Inferior parietal cortex (tissue), 1 donor: ENCODE data around the gene DTHD1.

ENCODE experiments used
- DNase-seq: peaks from one replicate; pipeline ENCODE4 v3.0.0-alpha.2; 2016; ENCODE audit errors: extremely low spot score

The DTHD1 gene

GRCh38 chr4:36313703-36314102, 32.3 kb downstream of the DTHD1 start:
- DNase-seq = no peak

GRCh38 chr4:36316607-36317006, 35.2 kb downstream of the DTHD1 start:
- no peak for DNase-seq

GRCh38 chr4:36317721-36318120, 36.3 kb downstream of the DTHD1 start:
- DNase-seq = no peak

- no peak for DNase-seq
These were observed 38.9 kb downstream of the DTHD1 start for GRCh38 chr4:36320117-36320896.

- DNase-seq = no peak
These were observed 39.8 kb downstream of the DTHD1 start for GRCh38 chr4:36321176-36321575.

- DNase-seq = no peak
These were observed 41.5 kb downstream of the DTHD1 start for GRCh38 chr4:36322921-36323354.

GRCh38 chr4:36323816-36324419, 42.5 kb downstream of the DTHD1 start:
- no peak for DNase-seq

- no peak for DNase-seq
These were observed 43.4 kb downstream of the DTHD1 start for GRCh38 chr4:36324808-36325207.

GRCh38 chr4:36325499-36325898, 44.1 kb downstream of the DTHD1 start:
- no peak for DNase-seq

GRCh38 chr4:36325926-36326325, 44.5 kb downstream of the DTHD1 start:
- no peak for DNase-seq

- DNase-seq = no peak
These were observed 45.1 kb downstream of the DTHD1 start for GRCh38 chr4:36326476-36327029.

- no peak for DNase-seq
These were observed 46.0 kb downstream of the DTHD1 start for GRCh38 chr4:36327400-36327799.

- no peak for DNase-seq
These were observed 46.7 kb downstream of the DTHD1 start for GRCh38 chr4:36328130-36328529.

- DNase-seq = no peak
These were observed 47.8 kb downstream of the DTHD1 start for GRCh38 chr4:36329228-36329627.

GRCh38 chr4:36330796-36331195, 49.4 kb downstream of the DTHD1 start:
- DNase-seq = no peak

- DNase-seq = peak; percentile 78
These were observed 50.8 kb downstream of the DTHD1 start for GRCh38 chr4:36332023-36332781.

GRCh38 chr4:36332782-36333131, 51.3 kb downstream of the DTHD1 start:
- no peak for DNase-seq

GRCh38 chr4:36333303-36333877, 52.0 kb downstream of the DTHD1 start:
- no peak for DNase-seq

- no peak for DNase-seq
These were observed 56.3 kb downstream of the DTHD1 start for GRCh38 chr4:36337665-36338185.

GRCh38 chr4:36338973-36339372, 57.6 kb downstream of the DTHD1 start:
- DNase-seq = no peak

- DNase-seq = no peak
These were observed 60.5 kb downstream of the DTHD1 start for GRCh38 chr4:36341936-36342335.
